ENCODE measurements around the gene TMEM150C. TPM values are rescaled to one million over a fixed set of nuclear protein-coding genes. Genes with fewer than 3 reads are reported as not detected.

TMEM150C gene
- total RNA-seq, 4 donors from 2014 or later, result 0.88 to 1.3 (median 1.1) TPM; not detected in 1

DNA sequence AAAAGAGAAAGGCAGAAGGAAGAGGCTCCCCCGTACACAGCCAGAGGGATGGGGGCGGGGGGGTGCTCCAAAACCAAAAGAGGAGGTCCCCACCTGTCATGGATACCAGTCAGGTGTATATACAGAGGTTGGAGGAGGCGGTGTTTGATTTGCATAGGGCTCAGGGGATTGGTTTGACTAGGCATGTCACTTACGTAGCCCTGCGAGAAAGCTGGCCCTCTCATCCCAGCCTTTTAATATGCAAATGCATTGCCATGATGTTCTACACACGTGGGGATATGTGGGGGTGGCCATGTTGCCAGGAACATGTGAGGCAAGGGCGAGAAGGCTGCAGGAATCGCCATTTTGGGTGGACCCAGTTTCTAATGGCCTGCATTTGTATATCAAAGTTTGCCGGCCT is 38.6 kb downstream of the TMEM150C start:
- DNase-seq, result no peak
- H3K4me1 ChIP-seq, result no peaks in the 10 kb centered on the region
- no peak for TF ChIP-seq POLR2A (IDR thresholded peaks at IDR 0.05)
- TF ChIP-seq, protein P1, sequence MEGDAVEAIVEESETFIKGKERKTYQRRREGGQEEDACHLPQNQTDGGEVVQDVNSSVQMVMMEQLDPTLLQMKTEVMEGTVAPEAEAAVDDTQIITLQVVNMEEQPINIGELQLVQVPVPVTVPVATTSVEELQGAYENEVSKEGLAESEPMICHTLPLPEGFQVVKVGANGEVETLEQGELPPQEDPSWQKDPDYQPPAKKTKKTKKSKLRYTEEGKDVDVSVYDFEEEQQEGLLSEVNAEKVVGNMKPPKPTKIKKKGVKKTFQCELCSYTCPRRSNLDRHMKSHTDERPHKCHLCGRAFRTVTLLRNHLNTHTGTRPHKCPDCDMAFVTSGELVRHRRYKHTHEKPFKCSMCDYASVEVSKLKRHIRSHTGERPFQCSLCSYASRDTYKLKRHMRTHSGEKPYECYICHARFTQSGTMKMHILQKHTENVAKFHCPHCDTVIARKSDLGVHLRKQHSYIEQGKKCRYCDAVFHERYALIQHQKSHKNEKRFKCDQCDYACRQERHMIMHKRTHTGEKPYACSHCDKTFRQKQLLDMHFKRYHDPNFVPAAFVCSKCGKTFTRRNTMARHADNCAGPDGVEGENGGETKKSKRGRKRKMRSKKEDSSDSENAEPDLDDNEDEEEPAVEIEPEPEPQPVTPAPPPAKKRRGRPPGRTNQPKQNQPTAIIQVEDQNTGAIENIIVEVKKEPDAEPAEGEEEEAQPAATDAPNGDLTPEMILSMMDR (IDR thresholded peaks at IDR 0.05), result no peak
- H3K9me3 ChIP-seq, result no peaks in the 10 kb centered on the region
- no peak overlapping the region for H3K27ac ChIP-seq
- no peaks in the 10 kb centered on the region for H3K27me3 ChIP-seq
- H3K36me3 ChIP-seq, result no peaks in the 10 kb centered on the region
- H3K4me3 ChIP-seq, result no peak overlapping the region

DNA sequence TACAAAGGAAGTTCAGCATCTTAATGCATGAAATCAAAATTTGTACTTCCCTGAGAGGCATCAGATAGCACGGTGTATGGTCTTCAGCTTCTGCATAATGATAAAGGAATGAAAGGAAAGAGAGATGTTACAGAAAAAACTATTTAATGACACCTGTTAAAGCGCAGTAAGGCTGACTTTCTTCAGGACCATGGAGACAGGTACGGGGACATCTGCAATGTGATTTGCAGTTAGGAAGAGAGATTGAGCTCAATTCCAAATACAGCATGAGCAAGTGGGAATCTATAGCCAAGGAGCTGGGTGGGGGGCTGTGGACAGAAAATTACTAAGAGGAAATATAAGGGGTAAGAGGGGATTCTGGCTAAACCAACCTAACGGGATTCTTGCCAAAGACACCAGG is 39.3 kb downstream of the TMEM150C start:
- TF ChIP-seq, protein P1 (IDR thresholded peaks at IDR 0.05), result no peak
- no peak for TF ChIP-seq POLR2A (IDR thresholded peaks at IDR 0.05)
- H3K36me3 ChIP-seq, result no peaks in the 10 kb centered on the region
- H3K27ac ChIP-seq, result no peak overlapping the region
- H3K27me3 ChIP-seq, result no peaks in the 10 kb centered on the region
- H3K9me3 ChIP-seq, result no peaks in the 10 kb centered on the region
- no peak for DNase-seq
- H3K4me1 ChIP-seq, result no peaks in the 10 kb centered on the region
- H3K4me3 ChIP-seq, result no peak overlapping the region

DNA sequence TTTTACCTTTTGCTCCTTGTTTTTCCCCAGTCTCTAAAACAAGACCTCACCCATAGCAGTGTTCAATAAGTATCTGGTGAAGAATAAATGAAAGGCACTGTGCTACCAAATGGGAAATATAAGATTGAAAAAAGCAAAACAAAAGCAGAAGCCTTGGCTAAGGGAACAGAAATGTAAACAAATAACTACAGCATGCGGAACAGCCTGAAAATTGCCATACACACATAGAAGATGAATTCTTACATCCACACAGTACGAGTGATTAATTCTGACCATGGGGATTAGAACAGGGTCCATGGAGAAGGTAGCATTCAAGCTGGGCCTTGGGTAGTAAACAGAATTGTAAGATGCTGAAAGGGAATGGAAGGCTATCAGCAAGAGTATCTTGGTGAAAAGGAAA is 40.5 kb downstream of the TMEM150C start:
- Histone ChIP-seq H3K9me3 (no peaks in the 10 kb centered on the region), H3K4me3 (no peak overlapping the region), H3K27me3 (no peaks in the 10 kb centered on the region), H3K27ac (no peak overlapping the region), H3K4me1 (no peaks in the 10 kb centered on the region), H3K36me3 (no peaks in the 10 kb centered on the region)
- DNase-seq, result no peak
- TF ChIP-seq POLR2A (IDR thresholded peaks at IDR 0.05), result no peak
- TF ChIP-seq, protein P1 (IDR thresholded peaks at IDR 0.05), result no peak

DNA sequence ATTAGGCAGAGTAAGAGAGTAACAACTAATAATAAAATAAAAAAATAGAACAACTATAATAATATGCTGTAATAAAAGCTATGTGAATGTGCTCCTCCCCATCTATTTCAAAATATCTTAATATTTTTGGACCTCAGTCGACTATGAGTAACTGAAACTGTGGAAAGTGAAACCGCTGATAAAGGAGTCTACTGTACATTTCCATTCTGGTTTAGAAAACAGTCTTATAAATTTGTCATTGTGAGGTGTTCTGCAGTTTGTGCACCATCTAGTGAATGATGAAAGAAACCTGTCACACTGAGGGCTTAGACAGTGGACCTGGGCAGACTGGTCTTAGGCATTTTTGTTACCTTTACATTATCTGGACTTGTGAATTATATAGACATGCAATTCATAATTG is 42.0 kb downstream of the TMEM150C start:
- no peaks in the 10 kb centered on the region for H3K4me1 ChIP-seq
- TF ChIP-seq, protein P1 (IDR thresholded peaks at IDR 0.05), result no peak
- no peak for TF ChIP-seq POLR2A (IDR thresholded peaks at IDR 0.05)
- no peaks in the 10 kb centered on the region for H3K27me3 ChIP-seq
- no peak for DNase-seq
- H3K4me3 ChIP-seq, result no peak overlapping the region
- no peaks in the 10 kb centered on the region for H3K36me3 ChIP-seq
- no peak overlapping the region for H3K27ac ChIP-seq
- no peaks in the 10 kb centered on the region for H3K9me3 ChIP-seq

DNA sequence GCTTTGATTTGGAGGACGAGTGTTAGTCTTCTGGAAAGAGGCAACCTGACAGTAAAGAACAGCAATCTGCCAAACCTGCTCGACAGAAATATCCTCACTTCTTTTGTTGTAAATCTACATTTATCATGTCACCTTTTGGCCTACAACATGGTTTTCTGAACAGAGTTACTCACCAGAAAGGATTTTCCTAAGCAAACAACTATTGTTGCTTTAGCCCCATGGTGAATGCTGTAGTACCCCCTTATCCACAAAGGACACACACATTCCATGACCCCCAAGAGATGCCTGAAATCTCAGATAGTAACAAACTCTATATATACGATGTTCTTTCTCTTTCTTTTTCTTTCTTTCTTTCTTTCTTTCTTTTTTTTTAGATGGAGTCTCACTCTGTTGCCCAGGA is 42.7 kb downstream of the TMEM150C start:
- TF ChIP-seq, protein P1 (IDR thresholded peaks at IDR 0.05), result no peak
- no peak for TF ChIP-seq POLR2A (IDR thresholded peaks at IDR 0.05)
- no peaks in the 10 kb centered on the region for H3K4me1 ChIP-seq
- no peak overlapping the region for H3K27ac ChIP-seq
- DNase-seq, result no peak
- no peak overlapping the region for H3K4me3 ChIP-seq
- no peaks in the 10 kb centered on the region for H3K9me3 ChIP-seq
- H3K36me3 ChIP-seq, result no peaks in the 10 kb centered on the region
- no peaks in the 10 kb centered on the region for H3K27me3 ChIP-seq

DNA sequence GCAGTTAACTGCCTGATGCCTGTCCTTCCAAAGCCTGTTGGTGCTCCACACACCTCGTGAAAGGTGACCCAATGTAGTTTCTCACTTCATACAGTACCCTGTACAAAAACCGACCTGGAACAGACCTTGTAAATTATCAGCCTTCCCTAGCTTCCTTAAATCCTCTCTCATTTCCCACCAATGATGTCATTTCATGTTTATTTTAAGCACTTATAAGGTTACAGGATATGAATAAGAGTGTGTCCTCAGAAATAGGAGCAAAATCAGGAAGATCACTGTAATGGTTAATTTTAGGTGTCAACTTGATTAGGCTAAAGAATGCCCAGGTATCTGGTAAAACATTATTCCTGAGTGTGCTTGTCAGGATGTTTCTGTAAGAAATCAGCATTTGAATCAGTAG is 44.7 kb downstream of the TMEM150C start:
- Histone ChIP-seq H3K27me3 (no peaks in the 10 kb centered on the region), H3K36me3 (no peaks in the 10 kb centered on the region), H3K4me1 (no peaks in the 10 kb centered on the region), H3K4me3 (no peak overlapping the region), H3K27ac (peak overlapping the region in 1 of 4 donors; percentile 1), H3K9me3 (no peaks in the 10 kb centered on the region)
- DNase-seq, result no peak
- TF ChIP-seq, protein P1 (IDR thresholded peaks at IDR 0.05), result no peak
- no peak for TF ChIP-seq POLR2A (IDR thresholded peaks at IDR 0.05)

Measured in Peyer's patch (tissue), 4 donors.